Caco-2 (cell line): Measurements from ENCODE around the gene FBXL7. TPM values are rescaled to one million over a fixed set of nuclear protein-coding genes. Genes with fewer than 3 reads are reported as not detected.

ENCODE experiments used
- BruUV-seq: library from RNA; stranded (reverse); fragments of 400-500 nt; replicated peaks from 2 replicates; lab custom pipeline; 2021; lab: Mats Ljungman, UMichigan
- CTCF ChIA-PET: fragments of 300-600 bp; sonication (Branson Sonifier 250); formaldehyde crosslinking; loops from one replicate; lab custom pipeline; 2022; ENCODE audit warnings: antibody characterized with exemption; lab: Charles Lee
- POLR2A ChIA-PET: fragments of 300-600 bp; sonication (Branson Sonifier 250); formaldehyde crosslinking; loops from one replicate; lab custom pipeline; 2022; ENCODE audit warnings: antibody characterized with exemption; lab: Charles Lee
- DNase-seq, 2 experiments: peaks; one replicate each; pipeline versions ENCODE4 v3.0.0 to v3.0.0-alpha.2; 2020 to 2022
- H3K27me3 ChIP-seq: replicated peaks from 2 replicates; pipeline ENCODE4 v1.6.0; 2011; ENCODE audit warnings: low read length; ENCODE audit not compliant: control insufficient read depth, insufficient read depth
- H3K36me3 ChIP-seq: 2 replicates; pipeline ENCODE4 v1.5.1; 2011; ENCODE audit warnings: low read length; ENCODE audit not compliant: control insufficient read depth, insufficient read depth
- H3K4me1 ChIP-seq: fragments of 250-450 bp; sonication (Bioruptor Pico); 2 replicates; pipeline ENCODE4 v1.5.1; 2020; ENCODE audit warnings: mild to moderate bottlenecking
- H3K4me3 ChIP-seq: 2 replicates; pipeline ENCODE4 v1.5.1; 2011; ENCODE audit warnings: low read depth, mild to moderate bottlenecking, control low read depth, low read length
- H3K9me3 ChIP-seq: fragments of 250-450 bp; sonication (Bioruptor Pico); 2 replicates; pipeline ENCODE4 v1.5.1; 2020; ENCODE audit warnings: mild to moderate bottlenecking, moderate library complexity
- H3K27ac Mint-ChIP-seq: one replicate; pipeline ENCODE4 v1.8.0; 2022; ENCODE audit warnings: mixed read lengths; ENCODE audit not compliant: unreplicated experiment
- H3K27me3 Mint-ChIP-seq: one replicate; pipeline ENCODE4 v1.8.0; 2022; ENCODE audit warnings: mixed read lengths; ENCODE audit not compliant: insufficient read depth, unreplicated experiment
- H3K36me3 Mint-ChIP-seq: one replicate; pipeline ENCODE4 v1.8.0; 2022; ENCODE audit warnings: mild to moderate bottlenecking, mixed read lengths; ENCODE audit not compliant: insufficient read depth, unreplicated experiment
- H3K4me1 Mint-ChIP-seq: one replicate; pipeline ENCODE4 v1.8.0; 2022; ENCODE audit warnings: low read depth, mixed read lengths; ENCODE audit not compliant: unreplicated experiment
- H3K4me3 Mint-ChIP-seq: one replicate; pipeline ENCODE4 v1.8.0; 2022; ENCODE audit warnings: mild to moderate bottlenecking, moderate library complexity, mixed read lengths; ENCODE audit not compliant: unreplicated experiment
- H3K9me3 Mint-ChIP-seq: one replicate; pipeline ENCODE4 v1.8.0; 2022; ENCODE audit warnings: mixed read lengths; ENCODE audit not compliant: unreplicated experiment
- intact Hi-C: fragments of 100-400 bp; cut with micrococcal nuclease; formaldehyde crosslinking; loops from one replicate; pipeline ENCODE4 v1.10.0; 2022; ENCODE audit not compliant: unreplicated experiment
- total RNA-seq: library from RNA; stranded (reverse); gene quantifications from 2 replicates; pipeline ENCODE4 v1.2.3, GENCODE V29; 2022
- TF ChIP-seq, protein P1 (sequence below), 2 experiments: fragments of 200-600 bp in 1 of 2; IDR thresholded peaks; 1 replicate in 1 of 2; 2 replicates in 1 of 2; pipeline versions ENCODE4 v1.5.1 to v1.8.0; 2011 to 2022; ENCODE audit warnings: antibody characterized with exemption in 1 of 2, control low read depth in 1 of 2, inconsistent platforms in 1 of 2, low read depth in 1 of 2, low read length in 1 of 2, mild to moderate bottlenecking in 1 of 2, moderate library complexity in 1 of 2; ENCODE audit not compliant: insufficient read depth in 1 of 2, severe bottlenecking in 1 of 2, unreplicated experiment in 1 of 2

FBXL7 gene
- total RNA-seq, 1 experiment from 2014 or later = not detected

- no peaks in the 10 kb centered on the region for H3K4me1 Mint-ChIP-seq
- POLR2A ChIA-PET = no interaction called here
- no TSS peak for BruUV-seq
These were observed 466.7 kb downstream of the FBXL7 start for GRCh38 chr5:15966651-15967050.

DNA sequence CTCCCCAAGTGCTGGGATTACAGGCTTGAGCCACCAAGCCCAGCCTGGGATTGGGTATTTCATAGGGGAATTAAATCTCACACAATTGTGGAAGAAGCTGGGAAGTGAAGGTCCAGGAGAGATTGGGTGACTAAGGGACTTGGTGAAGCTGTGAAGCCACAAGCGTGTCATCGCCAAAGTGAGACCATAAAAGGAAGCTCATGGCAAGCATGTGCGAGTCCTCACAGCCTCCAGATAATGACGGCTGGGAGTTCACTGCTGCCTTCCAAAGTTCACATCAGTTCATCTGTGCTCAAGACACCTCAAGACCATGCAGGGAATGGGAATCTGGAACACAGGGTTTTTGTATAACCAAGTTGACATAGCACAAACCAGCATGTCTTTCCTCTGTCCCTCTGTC is 469.0 kb downstream of the FBXL7 start:
- POLR2A ChIA-PET = no interaction called here
- Histone ChIP-seq H3K4me1 (no peaks in the 10 kb centered on the region), H3K4me3 (no peak overlapping the region), H3K27me3 (0 out of 2 replicates have a peak, but pooled peaks cover 1% of the 10 kb centered on the region), H3K36me3 (no peaks in the 10 kb centered on the region), H3K9me3 (no peaks in the 10 kb centered on the region)
- H3K27ac Mint-ChIP-seq = no peak overlapping the region
- no peak for DNase-seq
- CTCF ChIA-PET = no interaction called here
- BruUV-seq = no TSS peak
- TF ChIP-seq, protein P1, sequence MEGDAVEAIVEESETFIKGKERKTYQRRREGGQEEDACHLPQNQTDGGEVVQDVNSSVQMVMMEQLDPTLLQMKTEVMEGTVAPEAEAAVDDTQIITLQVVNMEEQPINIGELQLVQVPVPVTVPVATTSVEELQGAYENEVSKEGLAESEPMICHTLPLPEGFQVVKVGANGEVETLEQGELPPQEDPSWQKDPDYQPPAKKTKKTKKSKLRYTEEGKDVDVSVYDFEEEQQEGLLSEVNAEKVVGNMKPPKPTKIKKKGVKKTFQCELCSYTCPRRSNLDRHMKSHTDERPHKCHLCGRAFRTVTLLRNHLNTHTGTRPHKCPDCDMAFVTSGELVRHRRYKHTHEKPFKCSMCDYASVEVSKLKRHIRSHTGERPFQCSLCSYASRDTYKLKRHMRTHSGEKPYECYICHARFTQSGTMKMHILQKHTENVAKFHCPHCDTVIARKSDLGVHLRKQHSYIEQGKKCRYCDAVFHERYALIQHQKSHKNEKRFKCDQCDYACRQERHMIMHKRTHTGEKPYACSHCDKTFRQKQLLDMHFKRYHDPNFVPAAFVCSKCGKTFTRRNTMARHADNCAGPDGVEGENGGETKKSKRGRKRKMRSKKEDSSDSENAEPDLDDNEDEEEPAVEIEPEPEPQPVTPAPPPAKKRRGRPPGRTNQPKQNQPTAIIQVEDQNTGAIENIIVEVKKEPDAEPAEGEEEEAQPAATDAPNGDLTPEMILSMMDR (IDR thresholded peaks at IDR 0.05; ENCODE audit: insufficient read depth in 1 of 2, low read depth in 1 of 2, low read length in 1 of 2, severe bottlenecking in 1 of 2, unreplicated experiment in 1 of 2) = no peak
- intact Hi-C loops = no loop called here
- H3K36me3 Mint-ChIP-seq = no peaks in the 10 kb centered on the region
- no peak overlapping the region for H3K4me3 Mint-ChIP-seq
- H3K27me3 Mint-ChIP-seq = peaks cover 3% of the 10 kb centered on the region
- H3K9me3 Mint-ChIP-seq = no peaks in the 10 kb centered on the region
- no peaks in the 10 kb centered on the region for H3K4me1 Mint-ChIP-seq

More at GRCh38 chr5:15966651-15967050, 466.7 kb downstream of the FBXL7 start:
- no peak overlapping the region for H3K27ac Mint-ChIP-seq
- no peak for DNase-seq
- intact Hi-C loops = no loop called here
- no peaks in the 10 kb centered on the region for H3K36me3 Mint-ChIP-seq
- TF ChIP-seq, protein P1 (IDR thresholded peaks at IDR 0.05; ENCODE audit: insufficient read depth in 1 of 2, low read depth in 1 of 2, low read length in 1 of 2, severe bottlenecking in 1 of 2, unreplicated experiment in 1 of 2) = no peak
- Histone ChIP-seq H3K27me3 (no peaks in the 10 kb centered on the region), H3K9me3 (no peaks in the 10 kb centered on the region), H3K4me3 (no peak overlapping the region), H3K4me1 (no peaks in the 10 kb centered on the region), H3K36me3 (no peaks in the 10 kb centered on the region)
- H3K4me3 Mint-ChIP-seq = no peak overlapping the region
- H3K9me3 Mint-ChIP-seq = no peaks in the 10 kb centered on the region
- H3K27me3 Mint-ChIP-seq = peaks cover 3% of the 10 kb centered on the region
- CTCF ChIA-PET = no interaction called here

GRCh38 chr5:15977851-15978250 is 477.9 kb downstream of the FBXL7 start:
- intact Hi-C loops = no loop called here
- no peak overlapping the region for H3K4me3 Mint-ChIP-seq
- no peaks in the 10 kb centered on the region for H3K4me1 ChIP-seq
- no peak for DNase-seq
- no peak overlapping the region for H3K27ac Mint-ChIP-seq
- TF ChIP-seq, protein P1 (IDR thresholded peaks at IDR 0.05; ENCODE audit: insufficient read depth in 1 of 2, low read depth in 1 of 2, low read length in 1 of 2, severe bottlenecking in 1 of 2, unreplicated experiment in 1 of 2) = no peak
- CTCF ChIA-PET = no interaction called here
- no peaks in the 10 kb centered on the region for H3K4me1 Mint-ChIP-seq
- H3K27me3 Mint-ChIP-seq = no peaks in the 10 kb centered on the region
- H3K27me3 ChIP-seq = no peaks in the 10 kb centered on the region
- BruUV-seq = no TSS peak
- no peaks in the 10 kb centered on the region for H3K36me3 Mint-ChIP-seq
- no peak overlapping the region for H3K4me3 ChIP-seq
- no peaks in the 10 kb centered on the region for H3K36me3 ChIP-seq
- H3K9me3 Mint-ChIP-seq = no peaks in the 10 kb centered on the region
- H3K9me3 ChIP-seq = no peaks in the 10 kb centered on the region
- POLR2A ChIA-PET = no interaction called here
